Hepatocyte (in vitro differentiated cells): ENCODE results near the gene IFNA7. TPM values are rescaled to one million over a fixed set of nuclear protein-coding genes. Genes with fewer than 3 reads are reported as not detected.
"Not testable (repeated sequence)": the region's sequence is repeated elsewhere in the genome, so short reads cannot be mapped to it uniquely, and the experiment has no call there.

ENCODE experiments used
- DNase-seq: peaks from one replicate; pipeline ENCODE4 v3.0.0-alpha.2; 2016; ENCODE audit warnings: low spot score
- H2AFZ ChIP-seq: fragments of 200-600 bp; sonication (generic); 2 replicates; pipeline ENCODE4 v1.6.0; 2016; ENCODE audit warnings: antibody characterized with exemption, mild to moderate bottlenecking
- H3K27ac ChIP-seq: fragments of 200-600 bp; sonication (generic); 2 replicates; pipeline ENCODE4 v1.5.1; 2016; ENCODE audit warnings: mild to moderate bottlenecking
- H3K27me3 ChIP-seq: fragments of 200-600 bp; sonication (generic); 2 replicates; pipeline ENCODE4 v1.6.1; 2016
- H3K36me3 ChIP-seq: fragments of 200-600 bp; sonication (generic); replicated peaks from 2 replicates; pipeline ENCODE4 v1.5.1; 2016; ENCODE audit warnings: low read depth; ENCODE audit not compliant: insufficient read depth
- H3K4me1 ChIP-seq: fragments of 200-600 bp; sonication (generic); 2 replicates; pipeline ENCODE4 v1.5.1; 2016; ENCODE audit warnings: mild to moderate bottlenecking, moderate library complexity; ENCODE audit not compliant: insufficient read depth
- H3K4me2 ChIP-seq: fragments of 200-600 bp; sonication (generic); 2 replicates; pipeline ENCODE4 v1.6.0; 2016
- H3K4me3 ChIP-seq: fragments of 200-600 bp; sonication (generic); 2 replicates; pipeline ENCODE4 v1.5.1; 2016; ENCODE audit warnings: mild to moderate bottlenecking
- H3K79me2 ChIP-seq: fragments of 200-600 bp; sonication (generic); 2 replicates; pipeline ENCODE4 v1.6.0; 2017; ENCODE audit warnings: mild to moderate bottlenecking
- H3K9me2 ChIP-seq: fragments of 200-600 bp; sonication (generic); replicated peaks from 2 replicates; pipeline ENCODE4 v1.6.0; 2017; ENCODE audit warnings: mild to moderate bottlenecking; ENCODE audit not compliant: insufficient read depth
- H3K9me3 ChIP-seq: fragments of 200-600 bp; sonication (generic); 2 replicates; pipeline ENCODE4 v1.5.1; 2016; ENCODE audit warnings: low read depth, mild to moderate bottlenecking
- H4K20me1 ChIP-seq: fragments of 200-600 bp; sonication (generic); 2 replicates; pipeline ENCODE4 v1.6.0; 2016; ENCODE audit warnings: mild to moderate bottlenecking; ENCODE audit not compliant: insufficient read depth, poor library complexity, severe bottlenecking
- CTCF ChIP-seq: fragments of 200-600 bp; sonication (generic); IDR thresholded peaks from 2 replicates; pipeline ENCODE4 v1.5.1; 2016; ENCODE audit warnings: antibody characterized with exemption, mild to moderate bottlenecking; ENCODE audit not compliant: poor library complexity
- EZH2 ChIP-seq: fragments of 200-600 bp; sonication (generic); IDR thresholded peaks from 2 replicates; pipeline ENCODE4 v1.6.1; 2016; ENCODE audit warnings: antibody characterized with exemption, mild to moderate bottlenecking, borderline replicate concordance
- EZH2phosphoT487 ChIP-seq: fragments of 200-600 bp; sonication (generic); IDR thresholded peaks from one replicate; pipeline ENCODE4 v1.6.1; 2018; ENCODE audit warnings: antibody characterized with exemption, mild to moderate bottlenecking, low read depth, moderate library complexity; ENCODE audit not compliant: unreplicated experiment, severe bottlenecking
- WGBS: methylation state at CpG from one replicate; pipeline ENCODE4 v1.1.6; 2016; ENCODE audit warnings: low lambda C conversion rate; ENCODE audit errors: missing lambda C conversion rate; 5-methylcytosine and 5-hydroxymethylcytosine counted together
- polyA plus RNA-seq: library from polyadenylated mRNA; unstranded; fragments of >200 nt; fragmentation: Nextera tagmentation; extraction: Ambion mirVana; gene quantifications from 2 replicates; pipeline ENCODE4 v1.2.1, GENCODE V29; 2016
- total RNA-seq: library from RNA; depleted of rRNA; stranded (reverse); fragments of >200 nt; gene quantifications from 2 replicates; pipeline ENCODE4 v1.2.3, GENCODE V29; 2014

Gene IFNA7
- total and polyA plus RNA-seq, 2 experiments from 2014 or later = not detected

GRCh38 chr9:21182810-21183736, 18.9 kb downstream of the IFNA7 start:
- H3K36me3 ChIP-seq, H3K4me2 ChIP-seq, H3K9me3 ChIP-seq, H2AFZ ChIP-seq, H3K4me3 ChIP-seq, H3K79me2 ChIP-seq, H3K27ac ChIP-seq, DNase-seq, H3K27me3 ChIP-seq, H4K20me1 ChIP-seq, H3K9me2 ChIP-seq, H3K4me1 ChIP-seq: not testable (repeated sequence)
- TF ChIP-seq CTCF = peak; percentile 49
- WGBS = 44% methylated on average over 4 of the region's 4 CpGs

- H3K4me1 ChIP-seq = no peaks in the 10 kb centered on the region
- H3K27me3 ChIP-seq = no peaks in the 10 kb centered on the region
- H3K4me2 ChIP-seq = no peak overlapping the region
- no peaks in the 10 kb centered on the region for H4K20me1 ChIP-seq
- no peak overlapping the region for H2AFZ ChIP-seq
- H3K27ac ChIP-seq = no peak overlapping the region
- 94% methylated on average over 2 of the region's 2 CpGs for WGBS
- no peaks in the 10 kb centered on the region for H3K9me3 ChIP-seq
- peaks cover 5% of the 10 kb centered on the region for H3K36me3 ChIP-seq
- H3K9me2 ChIP-seq = no peaks in the 10 kb centered on the region
- no peaks in the 10 kb centered on the region for H3K79me2 ChIP-seq
- H3K4me3 ChIP-seq = no peak overlapping the region
- no peak for DNase-seq
- TF ChIP-seq CTCF (no peak), EZH2phosphoT487 (no peak), EZH2 (no peak)
Measured at GRCh38 chr9:21174671-21175070, 27.3 kb downstream of the IFNA7 start.

GRCh38 chr9:21172156-21172555, 29.8 kb downstream of the IFNA7 start:
- Histone ChIP-seq H3K9me3 (no peaks in the 10 kb centered on the region), H4K20me1 (no peaks in the 10 kb centered on the region), H3K27ac (no peak overlapping the region), H3K4me3 (no peak overlapping the region), H3K27me3 (no peaks in the 10 kb centered on the region), H3K4me2 (no peak overlapping the region), H2AFZ (no peak overlapping the region), H3K4me1 (no peaks in the 10 kb centered on the region), H3K79me2 (no peaks in the 10 kb centered on the region), H3K36me3 (peaks cover 5% of the 10 kb centered on the region), H3K9me2 (no peaks in the 10 kb centered on the region)
- WGBS = 88% methylated on average over 3 of the region's 3 CpGs
- no peak for DNase-seq
- TF ChIP-seq EZH2 = no peak
- no peak for TF ChIP-seq EZH2phosphoT487
- TF ChIP-seq CTCF = no peak
